K562 (cell line): ENCODE results near the gene AQP6. TPM values are rescaled to one million over a fixed set of nuclear protein-coding genes. Genes with fewer than 3 reads are reported as not detected.
A peak's percentile ranks its signal among the peaks of the same experiment; 100 is the strongest.

Experiments
- ATF7 ChIP-seq: fragments of 450-650 bp; IDR thresholded peaks from 2 replicates; pipeline ENCODE4 v1.7.1; 2014; ENCODE audit warnings: mild to moderate bottlenecking, moderate library complexity
- C11orf30 ChIP-seq: fragments of 450-650 bp; IDR thresholded peaks from 2 replicates; pipeline ENCODE4 v1.6.1; 2016; ENCODE audit warnings: low read depth, mild to moderate bottlenecking
- CAMTA2 ChIP-seq: fragments of 250-450 bp; sonication (Bioruptor Pico); conservative IDR thresholded peaks from 2 replicates; pipeline ENCODE4 v1.5.1; 2022
- CBX1 ChIP-seq: sonication (generic); IDR thresholded peaks from 2 replicates; pipeline ENCODE4 v1.6.1; 2016; ENCODE audit warnings: antibody characterized with exemption, low read depth, mild to moderate bottlenecking
- DNMT1 ChIP-seq: fragments of 450-650 bp; IDR thresholded peaks from 2 replicates; pipeline ENCODE4 v1.6.1; 2016; ENCODE audit warnings: antibody characterized with exemption, mild to moderate bottlenecking
- HDGF ChIP-seq: fragments of 450-650 bp; IDR thresholded peaks from 2 replicates; pipeline ENCODE4 v1.6.1; 2016
- HLTF ChIP-seq: fragments of 450-650 bp; IDR thresholded peaks from 2 replicates; pipeline ENCODE4 v1.6.1; 2016
- MBD1 ChIP-seq: fragments of 250-450 bp; sonication (Bioruptor Pico); IDR thresholded peaks from 2 replicates; pipeline ENCODE4 v1.8.0; 2022; ENCODE audit warnings: inconsistent platforms
- MBD2 ChIP-seq: sonication (generic); IDR thresholded peaks from 2 replicates; pipeline ENCODE4 v1.6.1; 2016; ENCODE audit warnings: low read depth, borderline replicate concordance
- MEF2D ChIP-seq: conservative IDR thresholded peaks from 2 replicates; pipeline ENCODE4 v1.6.1; 2016; ENCODE audit warnings: low read depth, missing genetic modification characterization, missing compliant biosample characterization
- POLR3G ChIP-seq: IDR thresholded peaks from 2 replicates; pipeline ENCODE4 v1.6.1; 2011; ENCODE audit not compliant: insufficient read length, insufficient replicate concordance; ENCODE audit errors: extremely low read depth
- SIN3B ChIP-seq: fragments of 450-650 bp; IDR thresholded peaks from 2 replicates; pipeline ENCODE4 v1.6.1; 2017; ENCODE audit warnings: low read depth, mild to moderate bottlenecking, moderate library complexity
- SNIP1 ChIP-seq: fragments of 450-650 bp; IDR thresholded peaks from 2 replicates; pipeline ENCODE4 v1.7.1; 2017; ENCODE audit warnings: low read depth, mild to moderate bottlenecking
- TCF7 ChIP-seq: sonication (generic); IDR thresholded peaks from 2 replicates; pipeline ENCODE4 v1.6.1; 2016; ENCODE audit warnings: antibody characterized with exemption, borderline replicate concordance
- TCFL5 ChIP-seq: fragments of 250-450 bp; sonication (Bioruptor Pico); conservative IDR thresholded peaks from 2 replicates; pipeline ENCODE4 v1.6.1; 2021; ENCODE audit warnings: mild to moderate bottlenecking, moderate library complexity, matching md5 sums
- WHSC1 ChIP-seq: IDR thresholded peaks from one replicate; pipeline ENCODE4 v1.6.1; 2012; ENCODE audit warnings: low read length, control low read depth, inconsistent platforms
- ZBTB26 ChIP-seq: fragments of 450-650 bp; formaldehyde crosslinking; IDR thresholded peaks from 2 replicates; pipeline ENCODE4 v1.4.0; 2022; ENCODE audit warnings: missing genetic modification characterization
- ZNF408 ChIP-seq: fragments of 250-450 bp; sonication (Bioruptor Pico); IDR thresholded peaks from 2 replicates; pipeline ENCODE4 v1.4.0; 2020; ENCODE audit warnings: low read depth, mild to moderate bottlenecking, moderate library complexity
- polyA plus RNA-seq, 8 experiments: library from polyadenylated mRNA; depleted of rRNA in 4 of 8; stranded (reverse) in 5 of 8; unstranded in 3 of 8; fragments of >200 nt; fragmentation: Nextera tagmentation in 2 of 8; fragmentation: Illumina TruSeq in 1 of 8; extraction: Ambion mirVana in 2 of 8; extraction: Trizol in 1 of 8; gene quantifications; 2 replicates each; pipeline versions ENCODE4 v1.2.1 to v1.2.3, GENCODE V29; 2011 to 2014; ENCODE audit warnings: inconsistent platforms in 1 of 8, missing spikeins in 1 of 8
- total RNA-seq, 7 experiments: library from RNA; depleted of rRNA in 6 of 7; stranded (reverse); fragments of >200 nt in 6 of 7; fragmentation: Illumina TruSeq in 2 of 7; extraction: Trizol in 2 of 7; gene quantifications; 2 replicates each; pipeline versions ENCODE4 v1.2.1 to v1.2.3, GENCODE V29; 2011 to 2021; ENCODE audit warnings: low replicate concordance in 1 of 7
- TF ChIP-seq, protein P1 (sequence below): fragments of 450-650 bp; IDR thresholded peaks from 2 replicates; pipeline ENCODE4 v1.6.1; 2018; ENCODE audit warnings: mild to moderate bottlenecking, low read depth; ENCODE audit not compliant: partially characterized antibody
- TF ChIP-seq, protein P2 (sequence below): sonication (generic); formaldehyde crosslinking; IDR thresholded peaks from 2 replicates; pipeline ENCODE4 v1.8.0; 2022; ENCODE audit warnings: mild to moderate bottlenecking, low read depth, missing genetic modification reagents
- TF ChIP-seq, protein P3 (sequence below), 2 experiments: IDR thresholded peaks; 2 replicates each; pipeline ENCODE4 v1.6.1; 2012; ENCODE audit warnings: improper control_type of control experiment in 2 of 2, low read depth in 2 of 2, low read length in 2 of 2, borderline replicate concordance in 1 of 2

Gene AQP6
- total and polyA plus RNA-seq, 9 of the 15 experiments (the other 6 are each of a cell fraction or from before 2014, with no cell fraction given) = 0.05 to 0.12 TPM; not detected in 7

GRCh38 chr12:50025187-50026059, 52.7 kb downstream of the AQP6 start, which contains the start of gene RACGAP1 (continued):
- TF ChIP-seq ZBTB26 (CRISPR knock-in tag) (0 out of 2 replicates have a peak, but pooled peaks have one; percentile 11), MBD1 (CRISPR knock-in tag) (no peak), TCF7 (no peak), CBX1 (no peak; the same call in 1 of the 2 replicates), SNIP1 (no peak), ATF7 (peak; percentile 94), HLTF (no peak), HDGF (peak; percentile 53; the same call in 1 of the 2 replicates), DNMT1 (no peak; the same call in 1 of the 2 replicates), WHSC1 (no peak), MEF2D (no peak), C11orf30 (peak; percentile 50), CAMTA2 (no peak), ZNF408 (CRISPR knock-in tag) (no peak), SIN3B (no peak; the same call in 1 of the 2 replicates), POLR3G (no peak), MBD2 (peak; percentile 76), TCFL5 (no peak)
- TF ChIP-seq, protein P1, sequence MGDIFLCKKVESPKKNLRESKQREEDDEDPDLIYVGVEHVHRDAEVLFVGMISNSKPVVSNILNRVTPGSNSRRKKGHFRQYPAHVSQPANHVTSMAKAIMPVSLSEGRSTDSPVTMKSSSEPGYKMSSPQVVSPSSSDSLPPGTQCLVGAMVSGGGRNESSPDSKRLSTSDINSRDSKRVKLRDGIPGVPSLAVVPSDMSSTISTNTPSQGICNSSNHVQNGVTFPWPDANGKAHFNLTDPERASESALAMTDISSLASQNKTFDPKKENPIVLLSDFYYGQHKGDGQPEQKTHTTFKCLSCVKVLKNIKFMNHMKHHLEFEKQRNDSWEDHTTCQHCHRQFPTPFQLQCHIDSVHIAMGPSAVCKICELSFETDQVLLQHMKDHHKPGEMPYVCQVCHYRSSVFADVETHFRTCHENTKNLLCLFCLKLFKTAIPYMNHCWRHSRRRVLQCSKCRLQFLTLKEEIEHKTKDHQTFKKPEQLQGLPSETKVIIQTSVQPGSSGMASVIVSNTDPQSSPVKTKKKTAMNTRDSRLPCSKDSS = no peak
- TF ChIP-seq, protein P2, sequence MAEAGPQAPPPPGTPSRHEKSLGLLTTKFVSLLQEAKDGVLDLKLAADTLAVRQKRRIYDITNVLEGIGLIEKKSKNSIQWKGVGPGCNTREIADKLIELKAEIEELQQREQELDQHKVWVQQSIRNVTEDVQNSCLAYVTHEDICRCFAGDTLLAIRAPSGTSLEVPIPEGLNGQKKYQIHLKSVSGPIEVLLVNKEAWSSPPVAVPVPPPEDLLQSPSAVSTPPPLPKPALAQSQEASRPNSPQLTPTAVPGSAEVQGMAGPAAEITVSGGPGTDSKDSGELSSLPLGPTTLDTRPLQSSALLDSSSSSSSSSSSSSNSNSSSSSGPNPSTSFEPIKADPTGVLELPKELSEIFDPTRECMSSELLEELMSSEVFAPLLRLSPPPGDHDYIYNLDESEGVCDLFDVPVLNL (CRISPR knock-in tag) = peak; percentile 96
- TF ChIP-seq, protein P3, sequence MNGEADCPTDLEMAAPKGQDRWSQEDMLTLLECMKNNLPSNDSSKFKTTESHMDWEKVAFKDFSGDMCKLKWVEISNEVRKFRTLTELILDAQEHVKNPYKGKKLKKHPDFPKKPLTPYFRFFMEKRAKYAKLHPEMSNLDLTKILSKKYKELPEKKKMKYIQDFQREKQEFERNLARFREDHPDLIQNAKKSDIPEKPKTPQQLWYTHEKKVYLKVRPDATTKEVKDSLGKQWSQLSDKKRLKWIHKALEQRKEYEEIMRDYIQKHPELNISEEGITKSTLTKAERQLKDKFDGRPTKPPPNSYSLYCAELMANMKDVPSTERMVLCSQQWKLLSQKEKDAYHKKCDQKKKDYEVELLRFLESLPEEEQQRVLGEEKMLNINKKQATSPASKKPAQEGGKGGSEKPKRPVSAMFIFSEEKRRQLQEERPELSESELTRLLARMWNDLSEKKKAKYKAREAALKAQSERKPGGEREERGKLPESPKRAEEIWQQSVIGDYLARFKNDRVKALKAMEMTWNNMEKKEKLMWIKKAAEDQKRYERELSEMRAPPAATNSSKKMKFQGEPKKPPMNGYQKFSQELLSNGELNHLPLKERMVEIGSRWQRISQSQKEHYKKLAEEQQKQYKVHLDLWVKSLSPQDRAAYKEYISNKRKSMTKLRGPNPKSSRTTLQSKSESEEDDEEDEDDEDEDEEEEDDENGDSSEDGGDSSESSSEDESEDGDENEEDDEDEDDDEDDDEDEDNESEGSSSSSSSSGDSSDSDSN (IDR thresholded peaks at IDR 0.05; ENCODE audit: borderline replicate concordance in 1 of 2, low read depth in 2 of 2, low read length in 2 of 2) = no peak
